ENCODE data around the gene GATD1. TPM values are rescaled to one million over a fixed set of nuclear protein-coding genes. Genes with fewer than 3 reads are reported as not detected.

Gene GATD1
- total and polyA plus RNA-seq, 3 donors from 2014 or later, result 64.3 to 84.2 (median 80.9) TPM

GRCh38 chr11:776263-776560, 1.1 kb downstream of the GATD1 start:
- intact Hi-C loops (cut with DNase I; ENCODE audit: low total_unique reads), result no loop called here
- DNase-seq, result no peak
- H3K27ac ChIP-seq, result peak overlapping the region; percentile 14 to 82
- 23% methylated on average over 10 to 11 of the region's 11 CpGs for WGBS, 2 donors
- no peaks in the 10 kb centered on the region for H3K27me3 ChIP-seq
- no peaks in the 10 kb centered on the region for H3K36me3 ChIP-seq (ENCODE audit: low read depth, missing control alignments)
- H3K4me1 ChIP-seq, result peaks cover 30% of the 10 kb centered on the region
- peak overlapping the region; percentile 67 to 97 for H3K4me3 ChIP-seq
- H3K9me3 ChIP-seq, result no peaks in the 10 kb centered on the region
- TF ChIP-seq CTCF (IDR thresholded peaks at IDR 0.05) (no peak), POLR2A (IDR thresholded peaks at IDR 0.05) (no peak)

GRCh38 chr11:774873-775592, 2.3 kb downstream of the GATD1 start:
- no peak for TF ChIP-seq CTCF (IDR thresholded peaks at IDR 0.05)
- TF ChIP-seq POLR2A (IDR thresholded peaks at IDR 0.05), result no peak
- peaks cover 30% of the 10 kb centered on the region for H3K4me1 ChIP-seq
- peak overlapping the region in 1 of 2 donors; percentile 24 for H3K27ac ChIP-seq
- no peaks in the 10 kb centered on the region for H3K27me3 ChIP-seq
- 61 to 87% methylated on average over 7 to 20 of the region's 20 CpGs for WGBS, 2 donors
- no peaks in the 10 kb centered on the region for H3K36me3 ChIP-seq (ENCODE audit: low read depth, missing control alignments)
- H3K9me3 ChIP-seq, result no peaks in the 10 kb centered on the region
- DNase-seq, result no peak
- no peak overlapping the region for H3K4me3 ChIP-seq
- intact Hi-C loops (cut with DNase I; ENCODE audit: low total_unique reads), result no loop called here

DNA sequence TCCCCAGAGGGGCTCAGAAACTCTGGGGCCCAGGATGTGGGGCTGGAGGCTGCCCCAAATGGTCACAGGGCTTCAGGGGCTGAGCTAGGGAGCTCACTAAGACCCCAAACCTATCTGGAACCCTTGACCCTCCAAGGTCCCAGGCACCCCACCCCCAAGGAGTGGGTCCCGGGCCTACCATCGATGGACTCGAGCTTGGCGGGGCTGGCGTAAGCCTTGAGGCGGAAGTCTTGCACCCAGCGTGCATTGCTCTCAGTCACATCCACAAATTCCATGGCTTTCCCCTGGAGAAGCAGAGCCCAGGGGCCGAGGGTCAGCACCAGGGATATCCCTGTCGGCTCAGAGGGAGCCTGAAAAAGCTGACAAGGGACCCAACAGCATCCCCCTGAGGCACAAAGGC, 3.5 kb downstream of the GATD1 start:
- Histone ChIP-seq H3K27ac (peak overlapping the region in 1 of 2 donors; percentile 9), H3K4me1 (peaks cover 30% of the 10 kb centered on the region), H3K36me3 (ENCODE audit: low read depth, missing control alignments) (no peaks in the 10 kb centered on the region), H3K9me3 (no peaks in the 10 kb centered on the region), H3K4me3 (no peak overlapping the region), H3K27me3 (no peaks in the 10 kb centered on the region)
- 85 to 90% methylated on average over 2 to 9 of the region's 9 CpGs for WGBS, 2 donors
- no peak for DNase-seq
- TF ChIP-seq CTCF (IDR thresholded peaks at IDR 0.05) (no peak), POLR2A (IDR thresholded peaks at IDR 0.05) (no peak)
- intact Hi-C loops (cut with DNase I; ENCODE audit: low total_unique reads), result no loop called here

- Histone ChIP-seq H3K4me1 (peaks cover 28% of the 10 kb centered on the region), H3K9me3 (no peaks in the 10 kb centered on the region), H3K4me3 (no peak overlapping the region), H3K27ac (peak overlapping the region in 1 of 2 donors; percentile 9), H3K36me3 (ENCODE audit: low read depth, missing control alignments) (no peaks in the 10 kb centered on the region), H3K27me3 (no peaks in the 10 kb centered on the region)
- TF ChIP-seq POLR2A (IDR thresholded peaks at IDR 0.05), result no peak
- no peak for TF ChIP-seq CTCF (IDR thresholded peaks at IDR 0.05)
- WGBS, 2 donors, result 75 to 100% methylated on average over 4 to 5 of the region's 5 CpGs
- intact Hi-C loops (cut with DNase I; ENCODE audit: low total_unique reads), result no loop called here
- no peak for DNase-seq
Measured at GRCh38 chr11:773425-773824, 3.9 kb downstream of the GATD1 start.

Measured in testis (tissue), 3 donors.